CD4-positive, CD25-positive, alpha-beta regulatory T cell (primary cell): ENCODE data around the gene CCL17. TPM values are rescaled to one million over a fixed set of nuclear protein-coding genes. Genes with fewer than 3 reads are reported as not detected.
A peak's percentile ranks its signal among the peaks of the same experiment; 100 is the strongest.

ENCODE experiments used
- ATAC-seq, 2 donors: fragments of 150-1000 bp; cut with Tn5 transposase; one replicate each; pipeline ENCODE4 v1.10.0; 2021; ENCODE audit warnings: low read depth in 2 of 2, moderate number of reproducible peaks in 2 of 2, moderate library complexity in 1 of 2
- DNase-seq, 3 donors: peaks; one replicate each; pipeline versions ENCODE4 v3.0.0 to v3.0.0-alpha.2; 2012 to 2022; ENCODE audit warnings: mixed read lengths in 1 of 3
- H3K27ac ChIP-seq: one replicate; pipeline ENCODE4 v1.7.0; 2013; ENCODE audit warnings: mild to moderate bottlenecking, low read length; ENCODE audit not compliant: insufficient read depth, poor library complexity, severe bottlenecking
- H3K27me3 ChIP-seq: one replicate; pipeline ENCODE4 v1.7.0; 2013; ENCODE audit warnings: low read length; ENCODE audit not compliant: control insufficient read depth, insufficient read depth
- H3K36me3 ChIP-seq: one replicate; pipeline ENCODE4 v1.7.0; 2013; ENCODE audit warnings: mild to moderate bottlenecking, low read length, moderate library complexity; ENCODE audit not compliant: control insufficient read depth, insufficient read depth
- H3K4me1 ChIP-seq: 2 replicates; pipeline ENCODE4 v1.7.0; 2013; ENCODE audit warnings: mild to moderate bottlenecking, low read length; ENCODE audit not compliant: insufficient read depth, control insufficient read depth, poor library complexity, severe bottlenecking
- H3K4me3 ChIP-seq: one replicate; pipeline ENCODE4 v1.7.0; 2013; ENCODE audit warnings: low read depth, mild to moderate bottlenecking, low read length, moderate library complexity
- H3K9me3 ChIP-seq, 2 experiments: 1 replicate in 1 of 2; 2 replicates in 1 of 2; pipeline ENCODE4 v1.7.0; 2013; ENCODE audit warnings: low read length in 2 of 2, mild to moderate bottlenecking in 1 of 2, moderate library complexity in 1 of 2; ENCODE audit not compliant: control insufficient read depth in 2 of 2
- H3K27ac Mint-ChIP-seq, 3 donors: one replicate each; pipeline ENCODE4 v1.8.0; 2020 to 2022; ENCODE audit warnings: mild to moderate bottlenecking in 3 of 3, mixed read lengths in 3 of 3, moderate library complexity in 2 of 3
- H3K27me3 Mint-ChIP-seq: one replicate; pipeline ENCODE4 v1.8.0; 2022; ENCODE audit warnings: mild to moderate bottlenecking, mixed read lengths
- H3K36me3 Mint-ChIP-seq: one replicate; pipeline ENCODE4 v1.8.0; 2020; ENCODE audit warnings: mixed read lengths
- H3K4me1 Mint-ChIP-seq, 4 donors: one replicate each; pipeline ENCODE4 v1.8.0; 2020 to 2022; ENCODE audit warnings: mixed read lengths in 4 of 4, mild to moderate bottlenecking in 1 of 4
- H3K4me3 Mint-ChIP-seq, 4 donors: one replicate each; pipeline ENCODE4 v1.8.0; 2020 to 2022; ENCODE audit warnings: mild to moderate bottlenecking in 4 of 4, mixed read lengths in 4 of 4, moderate library complexity in 3 of 4
- H3K9me3 Mint-ChIP-seq, 7 donors: one replicate each; pipeline ENCODE4 v1.8.0; 2020 to 2022; ENCODE audit warnings: mixed read lengths in 7 of 7, mild to moderate bottlenecking in 3 of 7, moderate library complexity in 2 of 7
- polyA plus RNA-seq, 4 donors: library from polyadenylated mRNA; unstranded; fragments of 300-500 nt; fragmentation: Illumina TruSeq; gene quantifications; one replicate each; pipeline ENCODE4 v1.2.3, GENCODE V29; 2021
- total RNA-seq: library from RNA; stranded (reverse); gene quantifications from one replicate; pipeline ENCODE4 v1.2.3, GENCODE V29; 2022

CCL17 gene
- total and polyA plus RNA-seq, 5 donors from 2014 or later, result not detected

GRCh38 chr16:57422026-57422944 lies 17.7 kb downstream of the CCL17 start:
- peak overlapping the region in 1 of 3 donors; percentile 43 for H3K27ac Mint-ChIP-seq
- no peaks in the 10 kb centered on the region for H3K27me3 ChIP-seq
- no peak overlapping the region for H3K4me3 ChIP-seq
- no peak overlapping the region for H3K27ac ChIP-seq
- no peaks in the 10 kb centered on the region for H3K9me3 Mint-ChIP-seq
- peaks cover 3% of the 10 kb centered on the region for H3K36me3 Mint-ChIP-seq
- peaks cover 5% of the 10 kb centered on the region for H3K27me3 Mint-ChIP-seq
- H3K4me1 ChIP-seq, result peaks cover 7% of the 10 kb centered on the region
- H3K9me3 ChIP-seq, result no peaks in the 10 kb centered on the region
- ATAC-seq, result no peak
- peaks cover 5% of the 10 kb centered on the region for H3K36me3 ChIP-seq
- no peak overlapping the region for H3K4me3 Mint-ChIP-seq
- H3K4me1 Mint-ChIP-seq, result peaks cover under 1 to 14% (median 6%) of the 10 kb centered on the region in 4 donors
- DNase-seq, result no peak

GRCh38 chr16:57423152-57423551 lies 18.6 kb downstream of the CCL17 start:
- H3K36me3 ChIP-seq, result peaks cover 12% of the 10 kb centered on the region
- H3K4me1 Mint-ChIP-seq, result peaks cover 0 to 10% (median 6%) of the 10 kb centered on the region in 4 donors
- peaks cover 7% of the 10 kb centered on the region for H3K4me1 ChIP-seq
- H3K27ac ChIP-seq, result no peak overlapping the region
- H3K27ac Mint-ChIP-seq, result no peak overlapping the region
- no peak overlapping the region for H3K4me3 ChIP-seq
- H3K9me3 Mint-ChIP-seq, result no peaks in the 10 kb centered on the region
- DNase-seq (no peak), ATAC-seq (no peak)
- no peak overlapping the region for H3K4me3 Mint-ChIP-seq
- peaks cover 10% of the 10 kb centered on the region for H3K36me3 Mint-ChIP-seq
- H3K9me3 ChIP-seq, result no peaks in the 10 kb centered on the region
- peaks cover 5% of the 10 kb centered on the region for H3K27me3 Mint-ChIP-seq
- H3K27me3 ChIP-seq, result no peaks in the 10 kb centered on the region

- Histone ChIP-seq H3K9me3 (no peaks in the 10 kb centered on the region), H3K4me3 (no peak overlapping the region), H3K27me3 (no peaks in the 10 kb centered on the region), H3K27ac (no peak overlapping the region), H3K4me1 (no peaks in the 10 kb centered on the region), H3K36me3 (peaks cover 23% of the 10 kb centered on the region)
- H3K36me3 Mint-ChIP-seq, result peaks cover 20% of the 10 kb centered on the region
- peak overlapping the region in 1 of 3 donors; percentile 9 for H3K27ac Mint-ChIP-seq
- peaks cover 3% of the 10 kb centered on the region for H3K27me3 Mint-ChIP-seq
- no peak overlapping the region for H3K4me3 Mint-ChIP-seq
- no peak for DNase-seq
- H3K4me1 Mint-ChIP-seq, result peaks cover 0 to 2% (median under 1%) of the 10 kb centered on the region in 4 donors
- no peaks in the 10 kb centered on the region for H3K9me3 Mint-ChIP-seq
- ATAC-seq, result no peak
Observed at GRCh38 chr16:57424583-57424982, 20.0 kb downstream of the CCL17 start.

- H3K27me3 ChIP-seq, result no peaks in the 10 kb centered on the region
- Mint-ChIP-seq H3K27ac (no peak overlapping the region), H3K9me3 (no peaks in the 10 kb centered on the region), H3K27me3 (no peaks in the 10 kb centered on the region), H3K4me3 (no peak overlapping the region), H3K4me1 (peaks cover 0 to 4% (median under 1%) of the 10 kb centered on the region in 4 donors), H3K36me3 (peaks cover 35% of the 10 kb centered on the region)
- peaks cover 40% of the 10 kb centered on the region for H3K36me3 ChIP-seq
- no peaks in the 10 kb centered on the region for H3K4me1 ChIP-seq
- no peak for DNase-seq
- ATAC-seq, result no peak
- H3K27ac ChIP-seq, result no peak overlapping the region
- H3K9me3 ChIP-seq, result no peaks in the 10 kb centered on the region
- no peak overlapping the region for H3K4me3 ChIP-seq
Observed at GRCh38 chr16:57426356-57426755, 21.8 kb downstream of the CCL17 start.

GRCh38 chr16:57427307-57427706 lies 22.7 kb downstream of the CCL17 start:
- H3K36me3 Mint-ChIP-seq, result peaks cover 37% of the 10 kb centered on the region
- Histone ChIP-seq H3K4me1 (no peaks in the 10 kb centered on the region), H3K9me3 (no peaks in the 10 kb centered on the region), H3K27ac (no peak overlapping the region), H3K4me3 (no peak overlapping the region), H3K27me3 (no peaks in the 10 kb centered on the region), H3K36me3 (peaks cover 48% of the 10 kb centered on the region)
- H3K9me3 Mint-ChIP-seq, result no peaks in the 10 kb centered on the region
- peaks cover 0 to 4% (median under 1%) of the 10 kb centered on the region in 4 donors for H3K4me1 Mint-ChIP-seq
- ATAC-seq (no peak), DNase-seq (no peak)
- H3K4me3 Mint-ChIP-seq, result no peak overlapping the region
- H3K27ac Mint-ChIP-seq, result no peak overlapping the region
- H3K27me3 Mint-ChIP-seq, result no peaks in the 10 kb centered on the region

- H3K27me3 ChIP-seq, result no peaks in the 10 kb centered on the region
- Mint-ChIP-seq H3K36me3 (peaks cover 42% of the 10 kb centered on the region), H3K9me3 (no peaks in the 10 kb centered on the region), H3K4me3 (no peak overlapping the region), H3K27ac (no peak overlapping the region), H3K4me1 (peaks cover 0 to 4% (median 0%) of the 10 kb centered on the region in 4 donors), H3K27me3 (no peaks in the 10 kb centered on the region)
- no peak overlapping the region for H3K4me3 ChIP-seq
- no peaks in the 10 kb centered on the region for H3K9me3 ChIP-seq
- DNase-seq (no peak), ATAC-seq (no peak)
- H3K4me1 ChIP-seq, result no peaks in the 10 kb centered on the region
- H3K36me3 ChIP-seq, result peaks cover 53% of the 10 kb centered on the region
- no peak overlapping the region for H3K27ac ChIP-seq
Observed at GRCh38 chr16:57427824-57428223, 23.3 kb downstream of the CCL17 start.

- Mint-ChIP-seq H3K36me3 (peaks cover 58% of the 10 kb centered on the region), H3K9me3 (no peaks in the 10 kb centered on the region), H3K4me3 (no peak overlapping the region), H3K27me3 (no peaks in the 10 kb centered on the region), H3K4me1 (peaks cover 0 to 4% (median 1%) of the 10 kb centered on the region in 4 donors), H3K27ac (no peak overlapping the region)
- DNase-seq (no peak), ATAC-seq (no peak)
- Histone ChIP-seq H3K27me3 (no peaks in the 10 kb centered on the region), H3K27ac (no peak overlapping the region), H3K9me3 (no peaks in the 10 kb centered on the region), H3K4me3 (no peak overlapping the region), H3K4me1 (no peaks in the 10 kb centered on the region), H3K36me3 (peaks cover 80% of the 10 kb centered on the region)
Observed at GRCh38 chr16:57430955-57431354, 26.4 kb downstream of the CCL17 start.

GRCh38 chr16:57432505-57432904 lies 27.9 kb downstream of the CCL17 start:
- no peak overlapping the region for H3K4me3 ChIP-seq
- H3K4me1 ChIP-seq, result no peaks in the 10 kb centered on the region
- peaks cover 0 to 4% (median 1%) of the 10 kb centered on the region in 4 donors for H3K4me1 Mint-ChIP-seq
- no peak for DNase-seq
- no peak for ATAC-seq
- H3K27me3 ChIP-seq, result no peaks in the 10 kb centered on the region
- H3K27me3 Mint-ChIP-seq, result no peaks in the 10 kb centered on the region
- H3K4me3 Mint-ChIP-seq, result no peak overlapping the region
- no peaks in the 10 kb centered on the region for H3K9me3 ChIP-seq
- H3K27ac Mint-ChIP-seq, result peak overlapping the region in 2 of 3 donors; percentile 22 to 44
- no peak overlapping the region for H3K27ac ChIP-seq
- H3K36me3 Mint-ChIP-seq, result peaks cover 56% of the 10 kb centered on the region
- peaks cover 80% of the 10 kb centered on the region for H3K36me3 ChIP-seq
- H3K9me3 Mint-ChIP-seq, result no peaks in the 10 kb centered on the region
